Stimulated activated CD4-positive, alpha-beta T cell treated with anti-CD3 and anti-CD28 coated beads, Interleukin-12 subunit alpha, Interleukin-12 subunit beta, amount 100 ng/mL, for 4 hours (primary cell): ENCODE measurements around the gene CHST14.

ENCODE experiments used
- DNase-seq: peaks from one replicate; pipeline ENCODE4 v3.0.0-alpha.2; 2020

The CHST14 gene, protein sequence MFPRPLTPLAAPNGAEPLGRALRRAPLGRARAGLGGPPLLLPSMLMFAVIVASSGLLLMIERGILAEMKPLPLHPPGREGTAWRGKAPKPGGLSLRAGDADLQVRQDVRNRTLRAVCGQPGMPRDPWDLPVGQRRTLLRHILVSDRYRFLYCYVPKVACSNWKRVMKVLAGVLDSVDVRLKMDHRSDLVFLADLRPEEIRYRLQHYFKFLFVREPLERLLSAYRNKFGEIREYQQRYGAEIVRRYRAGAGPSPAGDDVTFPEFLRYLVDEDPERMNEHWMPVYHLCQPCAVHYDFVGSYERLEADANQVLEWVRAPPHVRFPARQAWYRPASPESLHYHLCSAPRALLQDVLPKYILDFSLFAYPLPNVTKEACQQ

DNA sequence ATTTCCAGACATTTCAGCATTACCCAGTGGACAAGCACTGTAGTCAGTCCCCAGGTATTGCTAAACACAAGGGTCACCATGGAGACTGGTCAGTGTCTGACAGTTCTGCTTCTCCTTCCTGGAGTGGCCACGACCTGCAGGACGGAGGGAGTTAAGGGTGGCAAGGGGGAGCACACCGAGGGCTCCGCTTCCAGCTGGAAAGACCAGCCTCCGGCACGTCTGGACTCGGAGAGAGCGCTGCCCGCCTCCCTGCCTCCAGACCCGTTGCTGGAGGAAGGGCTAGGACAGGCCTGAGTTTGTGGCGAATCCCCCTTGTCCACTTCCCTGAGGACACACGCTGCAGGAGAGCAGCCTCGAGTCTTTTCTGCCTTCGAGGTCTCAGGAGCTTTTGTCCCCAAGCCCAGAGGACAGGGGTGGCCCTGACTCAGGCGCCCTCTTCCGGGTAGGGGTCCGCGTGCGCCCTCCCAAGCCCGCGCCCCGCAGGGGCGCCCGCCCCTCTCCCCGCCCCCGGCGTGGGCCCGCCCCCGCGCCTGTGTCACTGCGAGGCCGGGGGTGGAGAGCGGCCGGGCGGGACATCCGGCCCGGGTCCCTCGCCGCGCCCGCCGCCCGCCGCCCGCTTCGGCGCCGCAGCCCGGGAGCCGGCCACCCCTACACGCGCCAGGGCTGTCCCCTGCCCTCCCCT lies at the start of gene CHST14:
Gene CHST14 (plus strand): TSS at position 562 of the 682 bp plus-strand sequence. CDS start 230 bp downstream, outside the sequence.
- DNase-seq = peak; percentile 63

DNA sequence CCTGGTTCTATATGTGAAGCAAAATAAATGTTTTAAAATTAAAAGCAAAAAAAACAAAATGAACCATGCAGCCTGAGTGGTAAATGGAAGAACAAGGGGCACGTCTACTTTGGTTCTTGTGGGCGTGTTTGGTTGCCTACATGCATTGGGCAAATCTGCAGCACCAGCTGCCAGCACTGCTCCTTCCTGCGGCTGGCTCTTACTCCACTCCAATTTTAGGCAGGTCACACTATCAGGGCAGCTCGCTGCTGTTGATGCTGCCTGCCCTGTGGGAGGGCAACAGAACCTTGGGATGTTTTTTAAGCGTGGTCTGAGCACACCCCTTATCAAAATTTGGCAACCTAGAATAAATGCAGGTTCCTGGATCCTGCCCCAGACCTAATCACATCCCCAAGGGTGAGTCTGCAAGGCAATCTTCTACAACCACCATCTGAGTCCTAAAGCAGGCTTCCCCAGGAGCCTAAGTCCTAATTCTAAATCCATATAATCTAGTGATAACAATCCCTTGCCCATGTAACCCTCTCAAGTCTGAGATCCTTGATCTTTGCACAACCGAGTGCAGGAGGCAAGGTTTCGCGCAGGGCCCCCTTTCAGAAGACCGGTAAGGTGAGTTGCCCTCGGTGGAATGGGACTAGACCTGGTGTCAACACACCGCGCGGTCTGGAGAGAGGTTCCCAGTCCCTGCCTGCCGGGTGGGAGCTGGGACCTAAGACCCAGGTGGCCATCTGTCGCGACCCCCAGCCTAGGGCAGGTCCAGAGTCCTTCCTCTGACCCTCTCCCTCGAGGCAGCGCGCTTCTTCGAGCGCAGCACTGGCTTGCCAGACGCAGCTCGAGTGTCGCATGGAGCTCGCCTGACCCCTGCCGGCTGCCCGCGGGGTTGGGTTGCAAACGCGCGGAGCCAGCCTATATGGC lies 49.3 kb upstream of the CHST14 start:
- DNase-seq = peak; percentile 84

DNA sequence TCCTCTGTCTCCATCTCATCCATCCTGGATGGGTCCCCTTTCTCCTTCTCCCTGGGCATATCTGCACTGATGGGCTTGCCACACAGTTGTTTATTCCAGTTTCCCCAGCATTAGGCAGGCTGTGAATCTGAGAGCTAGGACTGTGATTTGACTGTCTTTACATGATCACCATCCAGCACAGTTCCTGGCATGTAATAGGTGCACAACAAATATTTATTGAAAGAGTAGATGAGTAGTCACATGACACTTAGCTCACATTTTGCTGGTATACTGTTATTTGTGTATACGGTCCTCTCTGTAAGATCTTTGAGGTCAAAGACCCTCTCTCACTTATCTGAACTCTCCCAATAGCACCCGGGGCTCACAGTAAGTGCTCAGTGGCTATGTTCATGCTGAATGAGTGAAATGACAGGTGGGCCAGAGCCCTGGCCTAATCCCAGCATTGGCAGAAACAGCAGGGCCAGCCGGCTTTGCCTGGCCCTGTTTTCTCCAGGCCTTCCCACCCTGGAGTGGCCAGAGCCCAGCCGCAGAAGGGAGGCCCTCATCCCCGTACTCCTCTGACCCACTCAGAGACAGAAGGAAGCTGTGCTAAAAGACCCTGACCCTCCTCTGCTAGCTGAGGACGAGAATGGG lies 46.2 kb upstream of the CHST14 start:
- no peak for DNase-seq

DNA sequence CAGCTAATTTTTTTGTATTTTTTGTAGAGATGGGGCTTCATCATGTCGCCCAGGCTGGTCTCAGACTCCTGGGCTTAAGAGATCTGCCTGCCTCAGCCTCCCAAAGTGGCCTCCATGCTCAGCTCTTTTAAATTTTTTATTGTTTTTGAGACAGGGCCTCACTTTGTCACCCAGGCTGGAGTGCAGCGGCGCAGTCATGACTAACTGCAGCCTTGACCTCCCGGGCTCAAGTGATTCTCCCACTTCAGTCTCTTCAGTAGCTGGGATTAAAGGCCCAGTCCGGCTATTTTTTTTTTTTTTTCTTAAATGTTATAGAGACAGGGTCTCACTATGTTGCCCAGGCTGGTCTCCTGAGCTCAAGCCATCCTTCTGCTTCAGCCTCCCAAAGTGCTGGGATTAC lies 45.1 kb upstream of the CHST14 start:
- no peak for DNase-seq

DNA sequence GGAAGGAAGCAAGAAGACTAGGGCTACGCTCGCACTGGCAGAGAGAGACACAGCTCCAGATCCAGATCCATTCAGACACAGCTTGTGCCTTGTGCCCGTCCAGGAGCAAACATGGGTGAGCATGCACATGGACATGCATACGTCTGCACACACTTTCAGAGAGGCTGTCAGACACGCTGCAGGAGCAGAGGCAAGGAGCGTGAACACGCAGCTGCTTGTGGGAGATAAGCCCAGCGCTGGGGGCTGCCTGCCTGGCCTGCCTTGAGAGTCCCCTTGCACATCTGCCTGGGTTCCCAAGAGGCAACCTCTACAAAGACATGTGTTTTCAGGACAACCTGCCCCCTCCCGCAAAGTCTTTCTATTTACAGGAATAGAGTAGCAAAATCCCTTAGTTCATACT lies 43.6 kb upstream of the CHST14 start:
- no peak for DNase-seq

DNA sequence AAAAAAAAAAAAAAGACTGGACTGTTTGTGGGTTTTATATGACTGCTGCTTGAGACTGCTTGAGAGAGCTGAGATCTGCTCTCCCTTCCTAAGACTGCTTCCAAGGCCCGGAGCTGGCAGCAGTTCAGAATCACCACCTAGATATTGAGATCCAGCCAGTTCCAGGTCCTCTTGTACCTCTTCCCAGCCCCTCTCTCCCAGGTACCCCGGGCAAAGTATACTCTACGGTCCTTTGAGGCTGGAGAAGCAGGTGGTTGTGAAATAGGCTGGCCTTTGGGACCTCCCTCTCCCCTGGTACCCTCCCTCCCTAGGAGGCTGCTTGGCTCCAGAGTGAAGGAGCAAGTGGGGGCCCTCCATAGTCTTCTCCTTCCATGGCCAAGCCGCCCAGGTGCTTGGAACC lies 42.6 kb upstream of the CHST14 start:
- DNase-seq = no peak

DNA sequence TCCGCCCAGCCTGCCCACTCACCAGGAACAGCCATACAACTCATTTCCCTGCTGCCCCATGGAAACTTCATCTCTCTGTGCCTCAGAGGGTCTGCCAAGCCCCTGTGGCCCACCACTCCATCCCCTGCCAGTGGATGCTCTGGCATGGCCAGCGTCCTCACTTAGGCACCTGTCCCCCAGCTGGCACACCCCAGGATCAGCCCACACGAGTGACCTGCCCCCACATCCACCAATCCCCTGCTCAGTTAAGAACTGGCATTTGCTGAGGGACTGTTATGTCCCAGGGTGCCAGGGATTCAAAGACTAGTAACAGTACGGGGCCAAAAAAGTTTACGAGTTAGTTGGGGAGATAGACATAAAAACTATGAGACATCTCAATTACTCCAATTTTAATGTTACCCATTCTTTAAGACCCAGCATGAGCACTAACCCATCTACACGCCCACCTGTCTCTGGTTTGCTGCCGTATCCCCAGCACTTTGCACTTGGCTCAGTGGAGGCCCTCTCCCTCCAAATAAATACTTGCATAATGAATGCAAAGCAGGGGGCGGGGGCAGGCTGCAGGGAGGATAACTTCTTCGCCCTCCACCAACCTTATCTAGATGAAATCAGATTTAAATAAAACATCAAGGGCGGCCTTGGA lies 41.6 kb upstream of the CHST14 start:
- DNase-seq = no peak

DNA sequence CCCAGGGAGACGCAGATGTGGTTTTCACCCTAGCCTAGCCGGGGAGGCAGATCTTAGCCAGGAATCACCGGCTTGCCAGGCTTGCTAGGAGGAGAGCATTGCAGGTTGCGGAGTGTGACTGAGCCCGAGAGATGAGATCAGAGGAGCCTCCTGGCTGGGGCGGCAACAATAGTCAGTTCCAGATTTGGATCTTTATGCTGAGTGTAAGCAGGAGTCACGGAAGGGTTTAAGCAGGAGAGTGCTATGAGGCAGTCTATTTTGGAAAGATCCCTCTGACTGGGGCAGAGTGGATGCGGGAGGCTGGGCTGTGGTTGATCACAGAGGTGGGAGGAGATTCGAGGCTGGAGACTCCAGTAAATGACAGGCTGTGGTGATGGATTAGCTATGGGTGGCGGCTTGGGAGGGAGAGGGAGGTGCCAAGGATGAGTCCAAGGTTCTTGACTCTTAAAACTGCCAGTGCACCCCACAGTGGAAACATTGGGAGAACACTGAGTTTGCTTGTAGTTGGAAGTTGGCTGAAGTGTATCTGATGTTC lies 40.4 kb upstream of the CHST14 start:
- DNase-seq = no peak

DNA sequence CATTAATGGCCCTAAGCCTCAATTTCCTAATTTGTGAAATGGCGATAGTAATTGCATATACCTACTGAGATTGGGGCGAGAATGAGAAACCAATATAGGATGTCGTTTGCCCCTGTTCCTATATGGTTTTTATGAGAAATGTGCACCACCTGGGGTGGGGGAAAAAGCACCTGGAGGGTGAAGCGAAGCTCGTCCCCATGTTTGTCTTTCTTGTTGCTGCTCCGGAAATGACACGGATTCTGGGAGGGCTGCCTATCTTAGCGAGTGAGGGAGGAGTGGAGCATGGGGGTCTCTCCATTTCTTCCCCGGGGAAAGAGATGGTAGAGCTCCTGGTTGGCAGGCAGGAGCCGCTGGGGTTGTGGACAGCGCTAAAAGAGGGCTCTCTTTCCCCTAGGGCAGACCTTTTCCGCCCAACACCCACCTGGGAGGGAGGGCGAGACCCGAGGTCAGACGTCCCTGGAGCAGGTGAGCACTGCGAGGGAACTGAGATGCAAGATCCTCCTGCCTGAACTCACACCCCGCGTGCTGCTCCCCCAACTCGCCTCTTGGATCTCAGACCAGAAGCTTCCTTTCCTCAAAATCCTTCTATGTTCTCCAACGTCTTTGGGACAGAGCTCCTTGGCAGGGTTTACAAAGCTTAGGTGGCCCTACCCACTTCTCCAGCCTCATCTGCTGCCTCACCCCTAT lies 35.6 kb upstream of the CHST14 start:
- no peak for DNase-seq

DNA sequence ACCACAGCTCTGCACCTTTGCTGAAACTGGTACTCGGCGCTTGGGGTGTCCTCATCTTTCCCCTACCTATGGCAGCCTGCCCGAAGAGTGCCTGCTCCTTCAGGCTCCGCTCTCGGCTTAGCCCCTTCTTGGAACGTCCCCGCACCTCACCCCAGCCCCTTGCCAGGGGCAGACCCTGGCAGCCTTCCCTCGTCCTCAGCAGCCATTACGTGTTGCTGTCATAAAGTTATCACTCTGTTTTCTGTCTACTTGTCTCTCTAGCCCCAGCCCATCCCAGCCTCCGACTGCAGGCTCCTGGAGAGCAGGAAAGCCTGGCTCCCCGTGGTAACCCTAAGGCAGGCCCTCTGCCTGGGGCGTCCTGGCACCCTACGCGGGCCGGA lies 35.1 kb upstream of the CHST14 start:
- DNase-seq = no peak

DNA sequence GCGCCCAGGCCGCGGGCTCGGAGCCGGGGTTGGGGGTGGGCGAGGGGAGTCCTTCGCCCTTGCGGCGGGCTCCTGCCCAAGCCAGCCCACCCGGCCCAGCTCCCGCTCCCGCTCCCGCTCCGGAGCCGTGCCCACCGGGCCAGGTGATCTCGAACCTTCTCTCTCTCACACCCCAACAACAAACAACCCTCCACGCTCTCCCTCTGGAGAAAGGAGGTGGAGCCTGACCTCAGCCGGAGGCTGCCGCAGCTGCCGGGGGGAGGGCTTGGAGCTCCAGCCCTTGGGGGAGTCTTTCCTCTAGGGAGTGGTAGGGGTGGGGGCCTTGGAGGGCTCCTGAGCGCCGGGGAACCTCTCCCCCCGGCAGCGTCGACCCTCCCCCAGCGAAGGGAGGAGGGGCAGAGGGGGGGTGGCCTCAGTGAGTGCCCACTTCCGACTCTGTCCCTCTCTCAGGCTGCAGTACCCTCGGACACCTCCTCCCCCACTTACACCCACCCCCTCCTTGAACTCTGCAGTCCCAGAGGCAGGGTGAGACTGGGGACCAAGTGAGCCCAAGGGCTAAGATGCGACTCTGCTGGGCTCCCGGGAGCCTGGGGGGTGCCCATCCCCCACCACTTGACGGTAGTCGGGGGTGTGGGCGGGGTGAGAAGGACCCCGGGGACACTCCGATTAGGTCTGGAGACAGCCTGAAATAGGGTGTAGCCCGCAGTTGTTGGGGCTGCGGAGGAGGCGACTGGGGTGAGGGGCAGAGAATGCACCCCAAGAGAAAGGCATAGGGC lies 34.5 kb upstream of the CHST14 start:
- no peak for DNase-seq

DNA sequence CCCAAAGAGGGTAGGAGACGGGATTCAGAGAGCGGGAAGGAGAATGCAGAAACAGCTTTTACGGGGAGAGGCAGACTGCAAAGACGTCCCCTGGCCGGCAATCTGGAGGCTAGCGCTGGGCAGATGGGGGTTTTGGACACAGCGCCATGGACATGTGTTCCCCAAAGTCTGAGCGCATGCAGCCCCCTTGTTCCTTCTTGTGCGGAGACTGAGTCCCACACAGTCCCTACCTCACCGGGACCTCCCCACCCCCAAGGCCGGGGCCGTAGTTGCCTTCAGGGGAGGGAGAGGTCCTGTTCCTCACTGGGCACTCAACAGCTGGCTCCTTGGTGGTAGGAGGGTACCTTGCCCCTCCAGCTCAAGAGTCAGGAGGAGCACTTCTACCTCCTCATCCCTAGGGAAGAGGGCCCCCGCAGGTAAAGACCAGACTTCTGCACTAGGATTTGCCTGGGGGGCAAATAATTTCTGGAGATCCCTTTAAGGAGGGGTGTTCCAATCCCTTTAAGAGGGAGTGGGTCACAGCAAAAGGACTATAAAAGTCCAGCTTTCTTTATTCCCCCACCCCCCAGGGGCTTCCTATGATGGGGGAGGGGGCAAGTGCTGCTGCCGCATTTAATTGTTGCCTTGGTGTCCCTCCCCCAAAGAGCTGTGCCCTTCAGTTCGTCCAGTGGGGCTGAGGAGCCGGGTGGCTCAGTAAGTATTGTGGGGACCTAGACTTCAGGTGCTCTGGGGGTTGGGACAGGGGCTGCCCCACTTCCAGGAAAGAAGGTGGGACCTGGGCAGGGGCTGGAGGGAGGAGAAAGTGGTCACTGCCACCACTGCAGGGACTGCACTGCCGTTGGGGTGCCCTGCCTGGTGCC lies 33.7 kb upstream of the CHST14 start:
- no peak for DNase-seq

DNA sequence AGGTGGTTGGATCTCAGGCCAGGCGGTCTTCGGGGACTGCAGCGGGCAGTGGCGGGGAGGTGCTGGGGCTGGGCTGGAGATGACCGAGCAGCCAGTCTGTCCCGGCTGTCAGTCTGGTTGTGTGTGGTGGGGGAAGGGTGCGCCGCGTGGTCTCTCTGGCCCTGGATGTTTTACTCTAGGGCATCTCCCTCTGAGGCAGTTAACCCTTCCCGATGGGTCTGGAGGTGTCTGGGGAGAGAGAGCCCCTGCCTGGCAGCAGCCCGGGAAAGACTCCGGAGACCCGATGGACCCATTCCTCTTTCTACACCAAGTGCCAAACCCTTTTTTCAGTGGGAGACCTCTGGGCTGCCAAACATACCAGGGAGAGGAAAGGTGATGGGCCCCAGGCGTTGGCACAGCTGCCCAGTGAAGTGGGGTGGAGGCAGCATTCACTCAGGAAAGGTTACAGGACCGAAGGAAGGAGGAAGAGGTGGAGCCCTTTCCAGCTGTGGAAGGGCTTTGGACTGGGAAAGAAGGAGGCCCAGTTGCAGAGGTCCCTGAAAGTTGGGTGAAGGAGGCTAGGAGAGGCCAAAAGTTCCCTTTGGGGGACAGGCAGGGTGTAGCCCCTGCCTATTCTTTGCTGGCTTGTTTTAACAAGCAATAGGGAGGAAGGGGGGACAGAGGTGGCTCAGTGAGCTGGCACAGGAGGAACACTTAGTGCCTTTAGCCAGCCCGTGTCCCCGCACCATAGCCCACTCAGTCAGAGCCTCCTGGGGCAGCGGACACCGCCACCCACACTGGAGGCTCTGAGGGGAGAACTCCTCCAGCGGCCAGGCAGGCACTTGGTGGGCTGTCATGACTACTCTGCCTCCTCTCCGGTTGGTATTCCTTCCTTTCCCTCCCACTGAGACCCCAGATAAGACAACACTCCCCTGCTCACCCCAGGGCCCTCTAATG lies 32.8 kb upstream of the CHST14 start:
- no peak for DNase-seq

DNA sequence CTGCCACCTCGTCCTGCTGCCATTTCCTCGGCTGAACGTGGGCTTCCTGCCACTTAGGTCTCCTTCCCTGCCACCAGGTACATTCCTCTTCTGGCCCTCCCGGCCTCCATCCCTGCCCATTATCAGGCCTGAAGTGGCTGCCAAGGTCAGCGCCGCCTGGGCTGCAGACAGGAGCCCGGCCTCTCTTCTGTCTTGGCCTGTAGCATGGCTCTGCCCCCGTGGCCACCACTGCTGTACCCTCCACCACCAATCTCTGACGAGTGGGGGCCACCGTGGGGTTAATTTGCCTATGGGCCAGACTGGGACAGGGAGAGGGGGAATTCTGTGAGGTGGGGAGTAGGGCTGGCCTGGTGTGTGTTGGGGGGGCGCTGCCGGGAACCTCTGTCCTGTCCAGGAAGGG lies 32.1 kb upstream of the CHST14 start:
- no peak for DNase-seq

DNA sequence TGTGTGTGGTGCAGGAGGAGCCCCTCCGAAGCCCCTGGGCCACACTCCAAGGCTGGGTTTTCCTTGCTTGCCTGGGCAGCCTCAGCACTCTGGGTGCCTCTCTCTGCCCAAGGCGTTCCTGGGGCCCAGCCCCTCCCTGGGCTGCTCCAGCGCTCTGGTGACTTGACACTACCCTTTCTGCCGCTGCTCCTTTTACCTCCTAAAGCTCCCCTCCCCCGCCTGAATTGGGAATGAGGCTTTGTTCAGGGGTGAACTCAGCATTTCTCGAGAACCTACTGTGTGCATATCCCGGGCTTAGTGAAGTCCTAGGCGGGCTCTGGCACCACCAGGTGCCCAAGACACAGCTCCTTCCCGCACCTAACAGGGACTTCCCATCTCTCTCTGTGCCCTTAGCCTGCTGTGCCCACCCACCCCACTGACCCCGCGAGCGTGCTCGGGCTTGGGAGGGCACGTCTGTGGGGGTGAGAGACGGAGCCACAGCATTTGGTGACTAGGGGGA lies 31.3 kb upstream of the CHST14 start:
- DNase-seq = no peak

DNA sequence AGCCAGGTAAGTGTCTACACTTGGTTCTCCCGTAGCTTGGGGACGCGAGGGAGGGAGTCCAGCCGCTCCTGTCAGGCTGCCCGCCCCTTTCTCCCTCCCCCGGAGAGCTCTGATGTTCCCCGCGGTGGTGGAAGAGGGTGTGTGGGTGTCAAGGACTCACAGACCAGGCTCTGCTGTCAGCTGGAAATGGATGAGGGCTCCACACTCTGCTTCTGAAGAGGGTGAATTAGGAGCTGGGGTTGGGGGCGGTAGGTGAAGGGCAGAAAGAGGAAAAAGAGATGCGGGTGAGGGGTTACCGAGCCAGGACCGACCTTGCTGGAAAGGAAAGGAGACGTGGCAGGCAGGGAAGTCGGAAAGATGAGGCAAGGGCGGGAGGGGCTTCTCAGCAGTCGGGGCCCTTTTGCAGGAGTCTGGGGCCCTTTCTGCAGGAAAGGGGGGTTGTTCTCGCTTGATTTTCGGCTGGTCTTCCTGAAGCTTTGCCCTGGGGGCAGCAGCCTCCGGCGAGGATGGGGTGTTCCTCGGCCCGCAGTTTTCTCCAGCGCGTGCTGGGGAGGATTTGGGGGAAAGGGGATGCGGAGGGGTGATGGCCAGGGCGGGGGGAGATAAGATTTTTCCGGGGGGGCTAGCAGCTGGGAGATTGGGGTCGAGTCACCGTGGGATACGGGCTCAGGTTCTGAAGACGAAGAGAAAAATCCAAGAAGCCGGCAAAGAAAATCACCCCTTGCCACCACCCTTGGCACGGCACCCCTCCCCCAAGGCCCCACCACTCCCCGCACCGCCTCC lies 30.6 kb upstream of the CHST14 start:
- no peak for DNase-seq

DNA sequence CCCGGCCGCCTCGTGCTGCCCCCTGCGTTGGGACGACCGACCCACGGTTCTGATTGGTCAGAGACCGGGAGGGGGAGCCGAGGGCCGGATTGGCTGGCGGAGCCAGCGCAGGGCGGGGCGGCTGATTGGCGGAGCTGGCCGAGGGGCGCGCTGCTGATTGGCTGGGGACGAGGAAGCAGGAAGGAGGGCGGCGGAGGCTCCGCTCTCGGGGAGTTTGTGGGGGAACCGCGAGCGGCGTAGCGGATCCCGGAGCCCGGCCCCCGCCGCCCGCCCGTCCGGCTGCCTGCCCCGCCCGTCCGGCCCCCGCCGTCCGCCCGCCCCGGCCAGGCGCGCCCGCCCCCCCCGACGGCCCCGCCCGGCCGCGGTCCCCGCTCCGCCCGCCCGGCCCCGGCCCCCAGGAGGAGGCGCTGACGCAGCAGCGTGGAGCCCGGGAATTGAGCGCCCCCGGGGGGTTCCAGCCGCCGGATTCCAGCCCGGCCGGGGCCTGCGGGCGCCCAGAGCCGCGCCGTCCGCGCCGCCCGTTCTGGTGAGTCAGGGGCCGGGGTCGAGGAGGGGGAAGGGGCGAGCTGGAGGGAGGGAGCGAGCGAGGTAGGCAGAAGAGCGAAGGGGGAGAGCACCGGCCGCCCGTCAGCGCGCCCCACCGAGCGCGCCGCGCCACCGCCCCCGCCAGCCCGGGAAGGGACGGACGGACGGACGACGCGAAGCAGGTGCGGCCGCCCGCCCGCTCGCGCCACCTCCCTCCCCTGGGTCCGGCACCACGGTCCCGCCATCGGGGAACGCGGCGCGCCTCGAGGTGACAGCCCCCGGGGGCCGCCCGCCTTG lies 29.8 kb upstream of the CHST14 start, which contains the start of gene BAHD1:
Gene BAHD1 (plus strand): TSS at position 211 of the 822 bp plus-strand sequence. CDS start 17,512 bp downstream, outside the sequence.
- DNase-seq = peak; percentile 95
